ENCODE results near the gene SLC2A13.

GRCh38 chr12:40013292-40013691 is 92.6 kb downstream of the SLC2A13 start:
- TF ChIP-seq, protein P1, sequence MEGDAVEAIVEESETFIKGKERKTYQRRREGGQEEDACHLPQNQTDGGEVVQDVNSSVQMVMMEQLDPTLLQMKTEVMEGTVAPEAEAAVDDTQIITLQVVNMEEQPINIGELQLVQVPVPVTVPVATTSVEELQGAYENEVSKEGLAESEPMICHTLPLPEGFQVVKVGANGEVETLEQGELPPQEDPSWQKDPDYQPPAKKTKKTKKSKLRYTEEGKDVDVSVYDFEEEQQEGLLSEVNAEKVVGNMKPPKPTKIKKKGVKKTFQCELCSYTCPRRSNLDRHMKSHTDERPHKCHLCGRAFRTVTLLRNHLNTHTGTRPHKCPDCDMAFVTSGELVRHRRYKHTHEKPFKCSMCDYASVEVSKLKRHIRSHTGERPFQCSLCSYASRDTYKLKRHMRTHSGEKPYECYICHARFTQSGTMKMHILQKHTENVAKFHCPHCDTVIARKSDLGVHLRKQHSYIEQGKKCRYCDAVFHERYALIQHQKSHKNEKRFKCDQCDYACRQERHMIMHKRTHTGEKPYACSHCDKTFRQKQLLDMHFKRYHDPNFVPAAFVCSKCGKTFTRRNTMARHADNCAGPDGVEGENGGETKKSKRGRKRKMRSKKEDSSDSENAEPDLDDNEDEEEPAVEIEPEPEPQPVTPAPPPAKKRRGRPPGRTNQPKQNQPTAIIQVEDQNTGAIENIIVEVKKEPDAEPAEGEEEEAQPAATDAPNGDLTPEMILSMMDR (IDR thresholded peaks at IDR 0.05 in 4 of 5, conservative IDR thresholded peaks at IDR 0.05 in 1 of 5) = no peak
- TF ChIP-seq POLR2A (IDR thresholded peaks at IDR 0.05) = no peak
